SK-N-SH (cell line): ENCODE measurements around the gene LDB3. TPM values are rescaled to one million over a fixed set of nuclear protein-coding genes. Genes with fewer than 3 reads are reported as not detected.

Experiments
- CTCF ChIA-PET: fragments of 300-600, 350-600 bp; formaldehyde crosslinking; extraction: SDS; loops from one replicate; lab custom pipeline; 2021; lab: Yijun Ruan, JAX
- POLR2A ChIA-PET: fragments of 350-600 bp; sonication (Branson Sonifier 250); formaldehyde crosslinking; extraction: SDS; loops from one replicate; lab custom pipeline; 2020; ENCODE audit warnings: antibody characterized with exemption, inconsistent platforms; lab: Yijun Ruan, JAX
- DNase-seq: peaks from one replicate; pipeline ENCODE4 v3.0.0; 2012
- H2AFZ ChIP-seq: fragments of 200-600 bp; sonication (generic); 2 replicates; pipeline ENCODE4 v1.8.1; 2016; ENCODE audit warnings: antibody characterized with exemption, mild to moderate bottlenecking, low read depth
- H3F3A ChIP-seq: fragments of 200-600 bp; sonication (generic); replicated peaks from 2 replicates; pipeline ENCODE3; 2016; ENCODE audit warnings: antibody characterized with exemption, mild to moderate bottlenecking; ENCODE audit not compliant: insufficient read depth
- H3K27ac ChIP-seq, 2 experiments: fragments of 200-500 bp in 1 of 2; fragments of 200-600 bp in 1 of 2; sonication (Bioruptor generic) in 1 of 2; sonication (generic), shearing (Covaris generic) in 1 of 2; 2 replicates each; pipeline versions ENCODE4 v1.5.1 to v1.6.1; 2014 to 2016; ENCODE audit warnings: low read depth in 2 of 2, inconsistent platforms in 1 of 2, low read length in 1 of 2, mild to moderate bottlenecking in 1 of 2, mixed read lengths in 1 of 2
- H3K27me3 ChIP-seq: fragments of 200-600 bp; sonication (generic), shearing (Covaris generic); 2 replicates; pipeline ENCODE4 v1.6.1; 2016; ENCODE audit warnings: mixed run types; ENCODE audit not compliant: insufficient read depth
- H3K36me3 ChIP-seq, 2 experiments: fragments of 200-500 bp in 1 of 2; fragments of 200-600 bp in 1 of 2; sonication (Bioruptor generic) in 1 of 2; sonication (generic) in 1 of 2; replicated peaks in 1 of 2; 2 replicates each; pipeline versions ENCODE3 to v1.5.1; 2014 to 2016; ENCODE audit warnings: low read length in 1 of 2, mild to moderate bottlenecking in 1 of 2; ENCODE audit not compliant: insufficient read depth in 2 of 2, control insufficient read depth in 1 of 2
- H3K4me1 ChIP-seq, 2 experiments: fragments of 200-500 bp in 1 of 2; fragments of 200-600 bp in 1 of 2; sonication (Bioruptor generic) in 1 of 2; sonication (generic), shearing (Covaris generic) in 1 of 2; 2 replicates each; pipeline versions ENCODE4 v1.5.1 to v1.6.1; 2014 to 2016; ENCODE audit warnings: low read depth in 1 of 2, low read length in 1 of 2, mixed run types in 1 of 2; ENCODE audit not compliant: insufficient read depth in 2 of 2, control insufficient read depth in 1 of 2
- H3K4me2 ChIP-seq: fragments of 200-600 bp; sonication (generic), shearing (Covaris generic); 2 replicates; pipeline ENCODE4 v1.6.1; 2017; ENCODE audit warnings: mixed run types
- H3K4me3 ChIP-seq, 2 experiments: fragments of 200-500 bp in 1 of 2; fragments of 200-600 bp in 1 of 2; sonication (Bioruptor generic) in 1 of 2; sonication (generic), shearing (Covaris generic) in 1 of 2; 2 replicates each; pipeline versions ENCODE4 v1.5.1 to v1.8.1; 2014 to 2016; ENCODE audit warnings: low read depth in 2 of 2, inconsistent platforms in 1 of 2, low read length in 1 of 2, mild to moderate bottlenecking in 1 of 2, mixed read lengths in 1 of 2, moderate library complexity in 1 of 2
- H3K79me2 ChIP-seq: fragments of 200-600 bp; sonication (generic); 2 replicates; pipeline ENCODE4 v1.8.1; 2017; ENCODE audit warnings: mild to moderate bottlenecking; ENCODE audit not compliant: insufficient read depth
- H3K9ac ChIP-seq: fragments of 200-600 bp; sonication (generic); 2 replicates; pipeline ENCODE4 v1.6.1; 2017; ENCODE audit warnings: mixed run types
- H3K9me2 ChIP-seq: fragments of 200-600 bp; sonication (generic); 2 replicates; pipeline ENCODE4 v1.6.1; 2017; ENCODE audit warnings: mixed run types
- H3K9me3 ChIP-seq: fragments of 200-600 bp; sonication (generic); 2 replicates; pipeline ENCODE4 v1.6.1; 2017; ENCODE audit warnings: mixed run types, mild to moderate bottlenecking, moderate library complexity
- H4K20me1 ChIP-seq: fragments of 200-600 bp; sonication (generic); 2 replicates; pipeline ENCODE4 v1.6.1; 2017; ENCODE audit warnings: mild to moderate bottlenecking, mixed run types; ENCODE audit not compliant: insufficient read depth
- CHD2 ChIP-seq: fragments of 150-350 bp; IDR thresholded peaks from 2 replicates; pipeline ENCODE4 v1.6.1; 2018; ENCODE audit warnings: low read length; ENCODE audit not compliant: partially characterized antibody
- ELF1 ChIP-seq: IDR thresholded peaks from 2 replicates; pipeline ENCODE4 v1.4.0; 2012
- EP300 ChIP-seq, 2 experiments: IDR thresholded peaks; 2 replicates each; pipeline versions ENCODE4 v1.4.0 to v1.6.1; 2012; ENCODE audit warnings: borderline replicate concordance in 1 of 2, low read depth in 1 of 2, low read length in 1 of 2
- EZH2phosphoT487 ChIP-seq: fragments of 200-600 bp; sonication (generic); IDR thresholded peaks from 2 replicates; pipeline ENCODE4 v1.6.1; 2017; ENCODE audit warnings: low read depth, mixed run types, mild to moderate bottlenecking, antibody characterized with exemption, moderate library complexity, borderline replicate concordance
- GATA2 ChIP-seq: sonication (generic); formaldehyde crosslinking; IDR thresholded peaks from 2 replicates; pipeline ENCODE4 v1.5.0; 2020; ENCODE audit warnings: mild to moderate bottlenecking, missing genetic modification reagents
- MAX ChIP-seq: IDR thresholded peaks from 2 replicates; pipeline ENCODE4 v1.4.0; 2012; ENCODE audit warnings: low read depth
- MEF2A ChIP-seq: IDR thresholded peaks from 2 replicates; pipeline ENCODE4 v1.4.0; 2012; ENCODE audit warnings: low read depth, borderline replicate concordance
- MXI1 ChIP-seq: IDR thresholded peaks from 2 replicates; pipeline ENCODE4 v1.6.1; 2012; ENCODE audit warnings: mild to moderate bottlenecking, low read depth, low read length, improper control_type of control experiment
- NRF1 ChIP-seq: IDR thresholded peaks from 2 replicates; pipeline ENCODE4 v1.6.1; 2012; ENCODE audit warnings: low read depth, mild to moderate bottlenecking, low read length
- PBX3 ChIP-seq: IDR thresholded peaks from 2 replicates; pipeline ENCODE4; 2012
- POLR2AphosphoS5 ChIP-seq: IDR thresholded peaks from 2 replicates; pipeline ENCODE4 v1.6.1; 2012; ENCODE audit warnings: low read depth, low read length
- RAD21 ChIP-seq: IDR thresholded peaks from 2 replicates; pipeline ENCODE4 v1.6.1; 2012; ENCODE audit warnings: mild to moderate bottlenecking, low read length
- RCOR1 ChIP-seq: fragments of 150-350 bp; IDR thresholded peaks from 2 replicates; pipeline ENCODE4 v1.6.1; 2017; ENCODE audit warnings: antibody characterized with exemption, low read length
- REST ChIP-seq: IDR thresholded peaks from 2 replicates; pipeline ENCODE4 v1.6.1; 2012; ENCODE audit warnings: mild to moderate bottlenecking, low read depth, low read length, moderate library complexity
- RFX5 ChIP-seq: IDR thresholded peaks from 2 replicates; pipeline ENCODE4 v1.6.1; 2012; ENCODE audit warnings: mild to moderate bottlenecking, improper control_type of control experiment, low read length
- TAF1 ChIP-seq: IDR thresholded peaks from 2 replicates; pipeline ENCODE4 v1.6.1; 2012; ENCODE audit warnings: low read depth, mild to moderate bottlenecking, low read length, moderate library complexity, borderline replicate concordance
- TEAD4 ChIP-seq: IDR thresholded peaks from 2 replicates; pipeline ENCODE4 v1.4.0; 2012; ENCODE audit warnings: mild to moderate bottlenecking, borderline replicate concordance; ENCODE audit not compliant: insufficient read depth
- USF1 ChIP-seq: IDR thresholded peaks from 2 replicates; pipeline ENCODE4 v1.4.0; 2012; ENCODE audit warnings: low read depth, borderline replicate concordance
- USF2 ChIP-seq: fragments of 150-350 bp; IDR thresholded peaks from 2 replicates; pipeline ENCODE4 v1.6.1; 2017; ENCODE audit warnings: antibody characterized with exemption, low read length, low read depth, borderline replicate concordance
- WGBS: methylation state at CpG from one replicate; pipeline ENCODE4 v1.1.6; 2017; ENCODE audit warnings: low lambda C conversion rate; 5-methylcytosine and 5-hydroxymethylcytosine counted together
- polyA plus RNA-seq, 3 experiments: library from polyadenylated mRNA; depleted of rRNA; stranded (reverse); fragments of >200 nt; gene quantifications; 2 replicates each; pipeline ENCODE4 v1.2.3, GENCODE V29; 2012

The LDB3 gene
- polyA plus RNA-seq, 1 of the 3 experiments (the other 2 are of a cell fraction) = 0.48 TPM

- TF ChIP-seq USF2 (no peak), USF1 (no peak), MEF2A (no peak), NRF1 (no peak), TEAD4 (no peak), POLR2AphosphoS5 (no peak), EP300 (IDR thresholded peaks at IDR 0.05; ENCODE audit: borderline replicate concordance in 1 of 2, low read depth in 1 of 2, low read length in 1 of 2) (no peak)
These were observed 83.2 kb downstream of the LDB3 start (continued) for GRCh38 chr10:86751477-86751876.

- Histone ChIP-seq H2AFZ (no peak overlapping the region), H3K4me3 (no peak overlapping the region), H3K27me3 (no peaks in the 10 kb centered on the region), H3F3A (peaks cover 15% of the 10 kb centered on the region), H3K9me3 (no peaks in the 10 kb centered on the region), H3K27ac (no peak overlapping the region), H3K9me2 (no peaks in the 10 kb centered on the region), H3K4me1 (peaks cover 12 to 14% of the 10 kb centered on the region in 2 experiments; a peak in 3 of 4 replicates), H3K79me2 (peaks cover 60% of the 10 kb centered on the region), H3K9ac (no peak overlapping the region), H3K36me3 (peaks cover 0 to 10% of the 10 kb centered on the region in 2 experiments), H4K20me1 (no peaks in the 10 kb centered on the region), H3K4me2 (0 out of 2 replicates have a peak overlapping the region, but pooled peaks have one; percentile 15)
- 84% methylated on average over 4 of the region's 4 CpGs for WGBS
- no peak for TF ChIP-seq REST
- no peak for TF ChIP-seq MXI1
- no peak for TF ChIP-seq RCOR1
- no peak for TF ChIP-seq POLR2AphosphoS5
- TF ChIP-seq TAF1 = no peak
- TF ChIP-seq GATA2 (CRISPR knock-in tag) = no peak
- no peak for TF ChIP-seq CHD2
- no peak for TF ChIP-seq RFX5
- TF ChIP-seq MAX = no peak
- TF ChIP-seq ELF1 = no peak
- no peak for TF ChIP-seq EZH2phosphoT487
- TF ChIP-seq USF1 = no peak
- TF ChIP-seq USF2 = no peak
- no peak for TF ChIP-seq PBX3
- TF ChIP-seq RAD21 = no peak
- CTCF ChIA-PET = interaction anchor here (0.9 kb wide), 1 partner anchor 31 kb away, joined by 4 read pairs; no protein-coding TSS in a partner anchor
- DNase-seq = no peak
- POLR2A ChIA-PET = no interaction called here
These were observed 84.0 kb downstream of the LDB3 start for GRCh38 chr10:86752311-86752710.
